GM04504 (cell line): ENCODE data around the gene KRTAP5-5.
"Not testable (repeated sequence)": the region's sequence is repeated elsewhere in the genome, so short reads cannot be mapped to it uniquely, and the experiment has no call there.

Source experiments
- DNase-seq: peaks from one replicate; pipeline ENCODE4 v3.0.0-alpha.2; 2012; ENCODE audit warnings: low read depth

KRTAP5-5 gene

GRCh38 chr11:1656670-1657069, 27.1 kb downstream of the KRTAP5-5 start:
- DNase-seq: no peak

- DNase-seq: no peak
Observed at GRCh38 chr11:1659506-1659905, 29.9 kb downstream of the KRTAP5-5 start.

GRCh38 chr11:1660111-1660867, 30.7 kb downstream of the KRTAP5-5 start:
- DNase-seq: no peak

DNA sequence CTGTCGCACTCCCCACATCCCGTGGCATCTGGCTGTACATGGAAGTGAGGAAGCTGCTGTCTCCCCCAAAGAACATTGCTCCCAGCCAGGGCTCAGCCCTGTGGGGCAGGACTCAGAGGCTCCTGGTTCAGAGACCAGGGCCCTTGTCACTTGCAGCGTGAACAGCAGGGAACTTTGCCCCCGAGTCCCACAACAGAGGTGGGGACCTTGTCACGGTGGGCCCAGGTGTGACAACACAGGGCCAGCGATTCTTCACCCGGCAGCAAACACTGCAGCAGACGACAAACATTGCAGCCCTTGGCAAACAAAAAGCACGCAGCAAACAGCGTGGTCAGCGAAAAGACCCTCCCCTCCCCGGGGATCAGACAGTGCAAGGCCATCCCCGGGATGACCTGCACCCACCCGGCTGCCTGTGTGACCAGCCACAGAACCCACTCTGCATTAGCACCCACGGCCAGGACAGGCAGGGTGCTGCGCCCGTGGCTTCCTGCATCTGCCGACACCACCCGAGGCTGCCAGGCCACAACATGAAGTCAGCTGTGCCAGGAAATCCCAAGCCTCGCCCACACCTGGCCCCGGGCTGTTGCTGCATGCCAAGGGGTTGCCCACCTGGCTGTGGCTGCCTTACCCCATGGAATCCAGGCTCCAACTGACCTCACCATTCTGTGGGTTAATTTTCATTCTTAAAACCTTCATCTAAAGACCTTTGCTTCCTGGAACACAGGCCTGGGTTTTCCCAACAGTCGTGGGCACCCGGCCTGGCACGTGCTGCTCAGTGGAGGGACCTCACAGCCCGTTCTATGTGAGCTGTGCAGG, 32.1 kb downstream of the KRTAP5-5 start:
- not testable (repeated sequence) for DNase-seq

DNA sequence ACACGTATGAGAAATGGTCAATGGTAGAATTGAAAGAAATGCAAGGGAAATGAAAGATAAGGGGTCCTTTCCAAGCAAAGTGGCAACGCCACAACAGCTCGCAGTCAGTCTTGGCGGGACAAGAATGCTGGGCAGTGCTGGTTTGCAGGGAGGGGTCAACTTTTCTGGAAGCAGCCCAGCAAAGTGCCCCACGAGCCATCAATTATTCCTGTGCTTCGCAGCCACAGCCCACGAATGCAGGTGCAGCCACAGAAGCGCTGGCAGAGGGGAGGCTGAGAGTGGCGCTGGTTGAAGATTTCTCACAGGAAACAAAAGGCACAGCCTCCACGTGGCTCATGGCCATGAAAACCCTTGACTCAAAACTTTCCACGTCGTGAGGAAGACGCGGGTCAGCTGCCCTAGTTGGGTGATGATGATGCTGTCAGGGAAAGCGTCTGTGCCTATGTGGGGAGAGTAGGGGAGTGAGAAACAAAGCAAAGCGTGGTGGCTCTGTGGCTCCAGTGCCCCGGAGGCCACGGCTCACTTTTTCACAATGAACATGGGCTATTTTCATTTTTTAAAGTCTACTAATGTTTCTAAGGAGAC, 33.2 kb downstream of the KRTAP5-5 start:
- not testable (repeated sequence) for DNase-seq

DNA sequence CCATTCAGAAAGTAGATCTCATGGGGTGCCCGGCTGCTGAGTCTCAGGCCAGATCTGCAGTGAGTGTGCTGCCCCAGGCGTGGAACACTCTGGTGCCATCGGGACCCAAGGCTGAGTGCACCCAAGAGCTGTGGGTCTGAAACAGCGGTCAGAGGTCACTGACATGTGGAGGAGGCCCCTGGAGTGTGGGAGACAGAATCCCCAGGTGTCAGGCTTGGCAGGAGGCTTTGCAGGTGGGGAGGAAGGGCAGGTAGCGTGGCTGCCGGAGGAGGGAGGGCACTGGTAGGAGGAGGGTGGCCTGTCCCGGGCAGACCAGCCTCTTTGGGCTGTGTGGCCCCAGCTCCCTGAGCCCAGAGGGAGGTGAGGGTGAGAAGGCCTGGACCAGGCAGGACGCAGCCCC, 35.7 kb downstream of the KRTAP5-5 start:
- no peak for DNase-seq

GRCh38 chr11:1667121-1667850, 37.7 kb downstream of the KRTAP5-5 start:
- no peak for DNase-seq

GRCh38 chr11:1667906-1668305, 38.3 kb downstream of the KRTAP5-5 start:
- no peak for DNase-seq

GRCh38 chr11:1668911-1669473, 39.4 kb downstream of the KRTAP5-5 start:
- DNase-seq: no peak

DNA sequence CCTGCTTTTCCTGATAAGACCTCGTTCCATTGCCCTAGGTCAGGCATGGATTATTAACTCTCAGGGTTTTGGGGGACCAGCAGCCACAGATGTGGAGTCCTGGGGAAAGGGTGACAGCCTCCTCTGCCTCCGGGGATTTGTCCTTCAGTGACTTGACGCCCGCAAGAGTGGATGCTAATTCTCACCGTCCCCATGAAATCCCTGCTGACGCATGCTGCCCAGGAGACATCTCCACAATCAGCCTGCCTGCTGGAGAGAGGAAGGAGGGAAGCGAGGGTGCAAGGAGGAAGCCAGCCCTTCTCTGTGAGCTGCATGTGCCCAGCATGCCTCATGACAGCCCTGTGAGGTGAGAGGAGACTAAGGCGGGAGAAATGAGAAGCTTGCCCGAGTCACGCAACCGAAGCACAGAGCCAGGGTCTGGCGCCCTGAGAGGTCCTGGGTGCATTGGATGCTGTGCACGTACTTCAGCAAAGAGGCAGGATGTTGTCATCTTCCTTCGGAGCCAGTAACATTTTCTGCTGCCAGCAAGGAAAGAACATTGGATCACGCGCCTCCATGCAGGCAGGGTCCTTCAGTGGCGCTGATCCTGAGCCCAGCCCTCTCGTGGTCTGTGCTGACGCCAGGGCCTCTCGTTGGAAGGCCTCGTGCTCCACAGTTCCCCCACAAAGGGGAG, 40.1 kb downstream of the KRTAP5-5 start:
- DNase-seq: no peak

- not testable (repeated sequence) for DNase-seq
Observed at GRCh38 chr11:1670457-1670856, 40.9 kb downstream of the KRTAP5-5 start.

GRCh38 chr11:1670905-1671371, 41.4 kb downstream of the KRTAP5-5 start:
- no peak for DNase-seq

- DNase-seq: no peak
Observed at GRCh38 chr11:1671658-1672057, 42.1 kb downstream of the KRTAP5-5 start.

DNA sequence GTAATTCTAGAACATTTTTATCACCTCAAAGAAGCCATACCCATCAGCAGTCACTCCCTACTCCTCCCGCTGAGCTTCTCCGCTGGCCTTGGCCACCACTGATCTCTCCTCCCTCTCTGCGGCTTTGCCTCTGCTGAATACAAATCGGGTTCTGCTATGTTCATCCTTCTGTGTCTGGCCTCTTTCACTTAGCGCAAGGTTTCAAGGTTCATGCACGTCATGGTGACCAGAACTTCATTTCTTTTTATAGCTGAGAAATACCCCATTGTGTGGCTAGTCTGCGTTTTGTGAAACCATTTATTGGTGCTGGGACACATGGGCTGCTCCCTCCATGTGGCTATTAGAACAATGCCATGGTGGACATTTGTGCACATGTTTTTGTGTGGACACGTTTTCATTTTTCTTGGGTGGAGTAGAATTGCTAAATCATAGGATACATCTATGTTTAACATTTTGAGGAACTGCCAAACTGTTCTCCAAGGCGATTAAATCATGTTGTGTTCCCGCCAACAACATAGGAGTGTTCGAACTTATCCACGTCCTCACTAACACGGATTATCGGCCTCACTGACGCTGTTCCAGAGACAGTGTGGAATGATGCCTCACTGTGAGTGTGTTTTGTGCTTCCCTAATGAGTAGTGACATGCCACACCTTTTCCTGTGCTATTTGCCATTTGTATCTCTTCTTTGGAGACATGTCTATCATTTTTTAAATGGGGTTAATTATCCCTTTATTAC, 43.2 kb downstream of the KRTAP5-5 start:
- DNase-seq: no peak

DNA sequence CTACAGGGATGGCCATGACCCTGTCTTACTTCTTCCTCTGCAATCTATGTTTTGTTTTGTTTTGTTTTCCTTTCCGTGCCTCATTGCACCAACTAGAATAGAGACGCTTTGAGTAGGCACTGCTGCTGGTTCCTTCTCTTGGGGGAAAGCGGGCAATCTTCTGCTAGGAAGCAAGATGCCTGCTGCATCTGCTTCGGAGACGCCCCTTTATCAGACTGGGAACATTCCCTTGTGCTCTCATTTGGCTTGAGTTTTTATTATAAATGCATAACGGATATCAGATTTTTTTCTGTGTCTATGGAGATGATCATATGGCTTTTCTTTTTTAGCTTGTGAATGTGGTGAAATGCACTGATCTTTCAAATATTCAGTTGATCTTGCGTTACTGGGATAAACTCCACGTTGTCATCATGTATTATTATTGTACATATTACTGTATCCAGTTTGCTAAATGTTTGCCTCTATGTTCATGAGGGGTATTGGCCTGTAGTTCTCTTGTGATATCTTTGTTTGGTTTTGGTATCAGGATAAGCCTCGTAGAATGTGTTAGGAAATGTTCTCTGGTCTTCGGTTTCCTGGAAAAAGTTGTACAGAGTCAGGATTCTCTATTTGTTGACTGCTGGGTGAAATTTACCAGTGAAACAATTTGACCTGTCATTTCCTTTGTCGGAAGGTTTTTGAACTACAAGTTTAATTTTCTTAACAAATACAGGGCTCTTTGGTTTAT, 44.0 kb downstream of the KRTAP5-5 start:
- DNase-seq: no peak

DNA sequence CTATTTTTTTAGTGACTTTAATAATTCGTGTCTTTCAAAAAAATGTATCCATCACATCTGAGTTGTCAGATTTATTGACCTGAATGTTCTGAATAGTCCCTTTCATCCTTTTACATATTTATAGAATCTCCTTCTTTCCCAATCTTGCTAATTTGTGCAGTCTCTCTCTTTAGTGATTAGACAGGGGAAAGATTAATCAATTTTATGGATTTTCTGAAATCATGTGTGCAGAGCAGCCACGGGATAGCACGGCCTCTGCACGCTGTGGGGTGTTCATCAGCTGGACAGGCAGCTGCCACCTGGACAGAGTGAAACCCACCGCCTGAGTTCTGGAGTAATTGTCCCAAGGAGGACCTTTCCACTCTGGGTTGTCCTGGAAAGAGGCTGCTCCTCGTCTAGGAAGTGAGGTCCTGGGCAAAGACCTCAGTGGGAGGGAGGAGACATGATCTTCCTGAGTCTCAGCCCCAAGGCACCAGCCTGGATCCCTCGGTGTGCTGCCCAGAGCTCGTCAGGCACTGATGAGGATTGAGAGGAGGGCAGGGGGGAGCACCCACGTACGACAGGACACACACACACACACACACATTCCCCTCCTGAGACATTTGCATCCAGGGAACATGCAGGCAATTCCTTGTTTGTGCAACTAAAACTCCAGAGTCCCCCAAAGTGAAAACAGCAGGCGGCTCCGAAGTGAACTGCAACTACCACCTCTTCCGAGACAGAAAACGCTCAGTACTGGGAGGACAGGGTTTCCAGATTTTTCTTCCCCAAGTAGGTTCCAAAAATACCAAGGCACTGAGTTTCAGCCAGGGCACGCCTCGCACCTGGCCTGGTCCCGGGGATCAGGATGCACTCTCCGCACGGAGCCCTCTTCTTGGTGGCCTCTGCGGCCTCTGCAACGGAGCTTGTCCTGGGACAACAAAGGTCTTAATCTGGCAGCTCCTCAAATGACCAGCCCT, 44.9 kb downstream of the KRTAP5-5 start:
- DNase-seq: no peak

GRCh38 chr11:1675536-1676228, 46.1 kb downstream of the KRTAP5-5 start:
- no peak for DNase-seq

DNA sequence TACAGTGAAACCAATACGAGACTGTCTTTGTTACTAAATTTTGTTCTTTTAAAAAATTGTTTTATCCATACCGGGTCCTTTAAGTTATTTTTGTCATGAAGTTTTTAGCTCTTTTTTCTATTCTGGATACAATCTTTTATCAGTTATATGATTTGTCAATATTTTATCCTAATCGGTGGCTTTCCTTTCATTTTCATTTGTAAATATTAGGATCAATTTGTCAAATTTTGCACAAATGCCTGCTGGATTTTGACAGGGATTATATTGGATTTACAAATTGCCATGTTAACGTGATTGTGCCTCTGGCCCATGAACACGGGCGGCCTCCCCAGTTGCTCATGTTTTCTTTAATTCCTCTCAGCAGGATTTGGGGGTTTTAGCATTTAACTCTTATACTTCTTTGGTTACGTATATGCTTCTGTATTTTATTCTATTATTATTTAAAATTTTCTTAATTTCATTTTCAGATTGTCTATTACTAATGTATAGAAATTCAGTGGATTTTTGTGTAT, 46.7 kb downstream of the KRTAP5-5 start:
- no peak for DNase-seq
